Ovary (tissue), 9 donors: ENCODE results near the gene CATSPERB. TPM values are rescaled to one million over a fixed set of nuclear protein-coding genes. Genes with fewer than 3 reads are reported as not detected.

Experiments
- DNase-seq, 5 donors: peaks; one replicate each; pipeline ENCODE4 v3.0.0-alpha.2; 2019 to 2020
- H3K27ac ChIP-seq, 2 donors: fragments of 200-600 bp; one replicate each; pipeline versions ENCODE4 v1.5.1 to v1.8.0; 2019 to 2022
- H3K27me3 ChIP-seq: fragments of 200-600 bp; one replicate; pipeline ENCODE4 v1.8.0; 2022
- H3K36me3 ChIP-seq: fragments of 200-600 bp; sonication (generic); one replicate; pipeline ENCODE4 v1.5.1; 2019
- H3K4me1 ChIP-seq: one replicate; pipeline ENCODE4 v1.8.1; 2013; ENCODE audit warnings: mild to moderate bottlenecking, moderate library complexity; ENCODE audit not compliant: insufficient read depth
- H3K4me3 ChIP-seq: fragments of 200-600 bp; sonication (generic); one replicate; pipeline ENCODE4 v1.5.1; 2017
- H3K9me3 ChIP-seq, 2 donors: fragments of 200-600 bp in 1 of 2; sonication (generic) in 1 of 2; one replicate each; pipeline versions ENCODE4 v1.5.1 to v1.8.1; 2013 to 2019; ENCODE audit warnings: mild to moderate bottlenecking in 1 of 2, moderate library complexity in 1 of 2
- EP300 ChIP-seq: sonication (generic); formaldehyde crosslinking; IDR thresholded peaks from one replicate; pipeline ENCODE4 v1.6.1; 2017; ENCODE audit warnings: antibody characterized with exemption
- POLR2A ChIP-seq: fragments of 450-650 bp; IDR thresholded peaks from one replicate; pipeline ENCODE4 v1.6.1; 2017; ENCODE audit warnings: antibody characterized with exemption, mild to moderate bottlenecking, moderate library complexity
- WGBS, 3 donors: extraction: QIAGEN DNeasy Blood & Tissue Kit in 1 of 3; methylation state at CpG; one replicate each; pipeline versions ENCODE4 v1.1.5 to v1.1.7; 2013 to 2017; 5-methylcytosine and 5-hydroxymethylcytosine counted together
- intact Hi-C, 4 donors: fragments of 100-400 bp; cut with DNase I; formaldehyde crosslinking; loops; one replicate each; pipeline versions ENCODE4 v1.11.0 to v1.15.1; 2022 to 2023
- polyA plus RNA-seq, 2 donors: library from polyadenylated mRNA; stranded (reverse); fragments of 200-250 nt in 1 of 2; fragments of 350-450 nt in 1 of 2; fragmentation: Illumina TruSeq in 1 of 2; extraction: RNeasy Lipid Tissue Mini Kit (QIAGEN cat#74804) in 1 of 2; gene quantifications; one replicate each; pipeline ENCODE4 v1.2.3, GENCODE V29; 2013 to 2014
- total RNA-seq, 7 donors: library from RNA; depleted of rRNA in 2 of 7; stranded (reverse); fragments of >200 nt in 2 of 7; fragmentation: NEBNext Ultra II Directional in 3 of 7; extraction: Animal tissue kit (Norgen Biotek cat#: 25700) in 3 of 7; gene quantifications; one replicate each; pipeline versions ENCODE4 v1.1.0 to v1.2.4, GENCODE V29; 2016 to 2023
- TF ChIP-seq, protein P1 (sequence below), 3 donors: fragments of 450-650 bp in 2 of 3; fragments of 200-600 bp in 1 of 3; IDR thresholded peaks; one replicate each; pipeline versions ENCODE4 v1.5.1 to v1.8.0; 2016 to 2022; ENCODE audit warnings: antibody characterized with exemption in 3 of 3, mild to moderate bottlenecking in 1 of 3
- donor health status: DM: no; HTN: no; CAD: no; lungs with moderate emphysema.
- donor health status: DM: no; HTN: no; CAD: no.
- donor health status: Bipolar disorder and iron deficiency.
- donor health status: DM: yes; HTN: yes; CAD: no.
- donor health status: DM: no; HTN: no; CAD: no.
- donor health status: DM: yes; HTN: yes; CAD: no.

CATSPERB gene
- total and polyA plus RNA-seq, 9 donors = 0.07 to 2.5 (median 0.46) TPM; not detected in 1

DNA sequence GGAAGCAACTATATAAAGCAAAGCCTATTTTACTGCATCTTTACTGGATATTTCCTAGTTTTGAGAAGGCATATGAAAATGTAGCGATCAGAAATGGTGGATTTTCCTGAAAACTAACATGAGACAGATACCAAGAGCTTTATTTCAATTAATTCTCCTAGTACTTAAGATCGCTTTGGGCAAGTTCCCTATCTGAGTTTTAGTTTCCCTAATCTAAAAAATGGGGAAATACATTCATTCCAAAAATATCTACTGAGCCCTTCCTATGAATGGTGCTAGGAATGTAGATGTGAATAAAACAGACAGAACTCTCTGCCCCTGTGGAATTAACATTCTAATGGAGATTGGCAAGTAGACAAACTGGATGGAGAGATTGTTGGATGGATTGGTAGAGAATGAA lies 8.4 kb downstream of the CATSPERB start:
- intact Hi-C loops = no loop called here
- no peak overlapping the region for H3K27ac ChIP-seq
- H3K9me3 ChIP-seq = no peaks in the 10 kb centered on the region
- DNase-seq = no peak
- TF ChIP-seq, protein P1, sequence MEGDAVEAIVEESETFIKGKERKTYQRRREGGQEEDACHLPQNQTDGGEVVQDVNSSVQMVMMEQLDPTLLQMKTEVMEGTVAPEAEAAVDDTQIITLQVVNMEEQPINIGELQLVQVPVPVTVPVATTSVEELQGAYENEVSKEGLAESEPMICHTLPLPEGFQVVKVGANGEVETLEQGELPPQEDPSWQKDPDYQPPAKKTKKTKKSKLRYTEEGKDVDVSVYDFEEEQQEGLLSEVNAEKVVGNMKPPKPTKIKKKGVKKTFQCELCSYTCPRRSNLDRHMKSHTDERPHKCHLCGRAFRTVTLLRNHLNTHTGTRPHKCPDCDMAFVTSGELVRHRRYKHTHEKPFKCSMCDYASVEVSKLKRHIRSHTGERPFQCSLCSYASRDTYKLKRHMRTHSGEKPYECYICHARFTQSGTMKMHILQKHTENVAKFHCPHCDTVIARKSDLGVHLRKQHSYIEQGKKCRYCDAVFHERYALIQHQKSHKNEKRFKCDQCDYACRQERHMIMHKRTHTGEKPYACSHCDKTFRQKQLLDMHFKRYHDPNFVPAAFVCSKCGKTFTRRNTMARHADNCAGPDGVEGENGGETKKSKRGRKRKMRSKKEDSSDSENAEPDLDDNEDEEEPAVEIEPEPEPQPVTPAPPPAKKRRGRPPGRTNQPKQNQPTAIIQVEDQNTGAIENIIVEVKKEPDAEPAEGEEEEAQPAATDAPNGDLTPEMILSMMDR (IDR thresholded peaks at IDR 0.05) = no peak
- TF ChIP-seq POLR2A = no peak
- TF ChIP-seq EP300 = no peak
- H3K27me3 ChIP-seq = no peaks in the 10 kb centered on the region
- no peak overlapping the region for H3K4me3 ChIP-seq
- no peaks in the 10 kb centered on the region for H3K4me1 ChIP-seq
- 50 to 63% (median 50%) methylated on average over 2 of the region's 2 CpGs for WGBS, 3 donors
- no peaks in the 10 kb centered on the region for H3K36me3 ChIP-seq

GRCh38 chr14:91722386-91722785 lies 9.5 kb downstream of the CATSPERB start:
- Histone ChIP-seq H3K9me3 (no peaks in the 10 kb centered on the region), H3K4me3 (no peak overlapping the region), H3K4me1 (no peaks in the 10 kb centered on the region), H3K36me3 (no peaks in the 10 kb centered on the region), H3K27ac (no peak overlapping the region), H3K27me3 (no peaks in the 10 kb centered on the region)
- DNase-seq = no peak
- TF ChIP-seq EP300 (no peak), POLR2A (no peak)
- TF ChIP-seq, protein P1 (IDR thresholded peaks at IDR 0.05) = no peak
- intact Hi-C loops = no loop called here

GRCh38 chr14:91719839-91720238 lies 12.0 kb downstream of the CATSPERB start:
- intact Hi-C loops = no loop called here
- 67 to 80% (median 75%) methylated on average over 3 of the region's 3 CpGs for WGBS, 3 donors
- DNase-seq = no peak
- H3K27ac ChIP-seq = no peak overlapping the region
- H3K27me3 ChIP-seq = no peaks in the 10 kb centered on the region
- no peaks in the 10 kb centered on the region for H3K9me3 ChIP-seq
- no peaks in the 10 kb centered on the region for H3K4me1 ChIP-seq
- no peak overlapping the region for H3K4me3 ChIP-seq
- no peaks in the 10 kb centered on the region for H3K36me3 ChIP-seq
- TF ChIP-seq, protein P1 (IDR thresholded peaks at IDR 0.05) = no peak

DNA sequence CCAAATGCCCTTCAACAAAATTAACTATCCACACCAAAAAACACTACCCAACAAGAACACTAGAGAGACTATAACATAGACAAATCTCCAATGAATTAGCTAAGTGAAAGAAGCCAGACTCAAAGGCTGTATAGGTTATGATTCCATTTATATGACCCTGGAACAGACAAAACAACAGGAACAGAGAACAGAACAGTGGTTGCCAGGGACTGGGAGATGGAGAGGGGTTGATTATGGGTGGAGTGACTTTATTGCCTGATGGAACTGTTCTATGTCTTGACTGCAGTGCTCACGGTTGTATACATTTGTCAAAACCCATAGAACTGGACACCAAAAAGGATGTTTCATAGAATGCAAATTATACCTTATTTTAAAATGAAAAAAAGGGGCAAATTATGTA lies 14.9 kb downstream of the CATSPERB start:
- Histone ChIP-seq H3K9me3 (no peaks in the 10 kb centered on the region), H3K27me3 (no peaks in the 10 kb centered on the region), H3K27ac (no peak overlapping the region), H3K36me3 (no peaks in the 10 kb centered on the region), H3K4me1 (no peaks in the 10 kb centered on the region), H3K4me3 (no peak overlapping the region)
- WGBS, 3 donors = 91 to 97% (median 93%) methylated on average over 1 of the region's 1 CpG
- TF ChIP-seq, protein P1 (IDR thresholded peaks at IDR 0.05) = no peak
- no peak for TF ChIP-seq EP300
- no peak for TF ChIP-seq POLR2A
- intact Hi-C loops = loop anchor here in 1 of 4 donors (2.0 kb wide), 1 partner anchor 56 kb away; no protein-coding TSS in a partner anchor
- DNase-seq = no peak

DNA sequence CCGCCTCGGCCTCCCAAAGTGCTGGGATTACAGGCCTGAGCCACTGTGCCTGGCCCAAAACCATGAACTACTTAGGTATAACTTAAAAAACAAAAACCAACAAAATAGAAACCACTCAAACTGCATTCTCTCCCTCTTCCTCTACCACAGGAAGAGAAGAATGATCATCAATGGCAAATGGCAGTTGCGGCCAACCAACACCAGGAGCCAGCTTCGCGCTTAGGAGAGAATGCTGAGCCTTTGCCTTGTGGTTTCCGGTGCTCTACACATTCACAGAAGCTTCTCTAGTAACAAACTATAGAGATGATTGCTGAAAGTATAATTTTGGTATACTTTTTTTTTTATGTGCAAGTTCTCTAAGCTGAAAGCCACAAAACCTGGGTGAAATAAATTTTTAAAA lies 17.1 kb downstream of the CATSPERB start:
- Histone ChIP-seq H3K9me3 (no peaks in the 10 kb centered on the region), H3K27ac (no peak overlapping the region), H3K4me3 (no peak overlapping the region), H3K36me3 (no peaks in the 10 kb centered on the region), H3K27me3 (no peaks in the 10 kb centered on the region), H3K4me1 (no peaks in the 10 kb centered on the region)
- 80 to 81% (median 81%) methylated on average over 6 of the region's 6 CpGs for WGBS, 3 donors
- intact Hi-C loops = no loop called here
- TF ChIP-seq POLR2A = no peak
- TF ChIP-seq, protein P1 (IDR thresholded peaks at IDR 0.05) = no peak
- DNase-seq = no peak
